Fibroblast of lung (primary cell): Measurements from ENCODE around the gene KIF18A.

Source experiments
- CTCF ChIP-seq, 2 donors: IDR thresholded peaks in 1 of 2; conservative IDR thresholded peaks in 1 of 2; 1 replicate in 1 of 2; 2 replicates in 1 of 2; pipeline ENCODE4 v1.5.1; 2011 to 2012; ENCODE audit warnings: low read length in 2 of 2, control low read depth in 1 of 2, inconsistent platforms in 1 of 2, low read depth in 1 of 2, mild to moderate bottlenecking in 1 of 2
- EZH2 ChIP-seq: IDR thresholded peaks from 2 replicates; pipeline ENCODE4 v1.5.1; 2012; ENCODE audit warnings: low read length, control low read depth, mild to moderate bottlenecking; ENCODE audit errors: missing control alignments

GRCh38 chr11:27997344-27997743 is 110.6 kb downstream of the KIF18A start:
- no peak for TF ChIP-seq CTCF (conservative IDR thresholded peaks at IDR 0.05 in 1 of 2, IDR thresholded peaks at IDR 0.05 in 1 of 2; ENCODE audit: low read depth in 1 of 2, low read length in 2 of 2)
- TF ChIP-seq EZH2 = no peak
